Activated CD4-positive, alpha-beta T cell treated with anti-CD3 and anti-CD28 coated beads for 1 hour (primary cell): ENCODE measurements around the gene NOS3.

ENCODE experiments used
- DNase-seq: peaks from one replicate; pipeline ENCODE4 v3.0.0-alpha.2; 2020

NOS3 gene

GRCh38 chr7:150990416-150991186 lies at the start of gene NOS3:
Gene NOS3 (plus strand): TSS chr7:150991017. CDS start chr7:150993804, 2,787 bp downstream.
- DNase-seq: no peak

- DNase-seq: no peak
Measured at GRCh38 chr7:150941351-150942000, 49.3 kb upstream of the NOS3 start.

- DNase-seq: no peak
Measured at GRCh38 chr7:150942001-150942590, 48.7 kb upstream of the NOS3 start.

DNA sequence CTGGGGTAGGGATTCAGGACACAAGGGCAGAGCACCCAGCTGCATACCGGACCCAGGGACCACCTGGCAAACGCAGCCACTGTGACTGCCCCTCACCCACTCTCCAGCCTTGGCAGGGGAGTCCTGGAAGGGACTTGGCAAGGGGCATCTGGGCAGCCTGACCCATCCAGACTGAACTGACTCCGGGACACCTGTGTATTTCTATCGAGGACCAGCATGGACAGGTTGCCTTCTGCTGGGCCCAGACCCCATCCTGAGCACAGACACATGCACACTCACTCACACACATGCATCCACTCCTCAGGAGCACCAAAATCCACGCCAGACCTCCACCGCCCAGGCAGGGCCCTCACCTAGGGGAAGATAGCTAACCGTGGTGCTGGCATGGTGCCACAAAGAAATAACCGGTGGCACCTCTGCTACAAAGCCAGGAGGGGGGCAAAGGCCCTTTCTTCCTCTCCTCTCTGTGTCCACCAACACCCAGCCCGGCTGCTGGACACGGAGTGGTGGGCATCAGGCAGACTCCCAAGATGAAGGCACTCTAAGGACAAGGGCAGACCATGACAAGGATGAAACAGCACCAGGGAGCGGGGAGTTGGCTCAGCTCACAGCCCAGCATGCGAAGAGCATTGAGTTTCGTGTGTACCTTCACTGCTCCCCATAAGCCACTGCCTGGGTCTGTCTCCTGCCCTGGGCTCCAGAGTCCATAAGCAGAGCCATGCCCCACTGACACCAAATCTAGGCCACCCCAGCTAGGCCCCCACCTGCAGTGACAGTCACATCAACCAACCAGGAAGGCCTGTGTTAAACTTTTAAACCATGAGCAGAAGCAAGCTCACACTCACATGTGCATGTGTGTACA lies 48.0 kb upstream of the NOS3 start:
- no peak for DNase-seq

DNA sequence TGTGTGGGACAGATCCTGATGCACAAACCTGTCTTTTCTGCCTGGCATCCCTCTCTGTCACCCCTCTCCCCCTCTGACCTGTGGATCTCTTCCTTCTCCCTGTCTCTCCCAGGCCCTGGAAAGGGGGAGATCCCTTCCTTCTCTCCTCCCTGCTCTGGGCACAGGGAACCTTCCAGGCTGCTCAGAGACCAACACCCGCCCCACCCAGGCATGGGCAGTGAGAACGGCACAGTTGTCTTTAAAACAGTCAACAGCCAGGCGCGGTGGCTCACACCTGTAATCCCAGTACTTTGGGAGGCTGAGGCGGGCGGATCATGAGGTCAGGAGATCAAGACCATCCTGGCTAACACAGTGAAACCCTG lies 47.4 kb upstream of the NOS3 start:
- DNase-seq: no peak

DNA sequence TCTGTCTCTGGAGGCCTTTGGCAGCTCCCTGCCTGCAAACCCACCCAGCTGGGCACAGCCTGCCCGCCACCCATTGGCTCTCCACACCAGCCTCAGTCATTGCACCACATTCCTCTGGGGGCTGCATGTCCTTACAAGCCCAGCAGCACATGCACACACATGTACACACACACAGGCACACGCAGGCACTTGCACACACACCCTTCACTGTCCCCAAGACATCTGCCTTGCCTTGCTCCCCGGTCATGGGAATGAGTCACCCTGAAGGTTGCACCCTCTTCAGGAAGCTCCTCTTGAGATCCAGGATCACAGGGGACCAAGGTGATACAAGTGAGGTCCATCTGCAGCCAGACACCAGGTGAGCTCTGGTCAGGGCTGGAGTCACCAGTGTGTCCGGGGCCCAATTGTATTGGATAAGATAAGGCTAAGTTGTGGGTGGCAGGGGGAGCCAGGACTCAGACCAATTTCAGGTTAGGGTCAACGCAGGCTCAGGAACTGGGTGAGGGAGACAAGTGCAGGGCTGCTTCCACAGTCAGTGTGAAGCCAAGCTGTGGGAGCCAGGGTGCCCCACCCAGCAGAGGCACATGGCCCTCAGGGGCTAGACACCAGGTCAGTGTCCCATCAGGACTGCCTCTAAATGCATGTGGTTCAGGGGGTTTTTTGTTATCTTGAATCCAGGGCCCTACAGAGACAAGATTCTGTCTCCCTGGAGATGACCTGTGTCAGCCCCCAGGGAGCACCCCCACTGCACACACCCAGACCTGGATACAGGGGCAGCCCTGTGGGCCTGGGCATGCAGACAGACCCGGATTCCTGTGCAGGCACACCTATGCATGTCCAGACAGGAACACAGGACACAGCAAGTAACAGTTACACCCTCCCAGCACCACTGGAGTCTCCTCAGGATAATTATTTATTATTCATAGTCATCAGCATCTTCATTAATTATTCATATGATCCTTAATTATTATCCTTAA lies 46.5 kb upstream of the NOS3 start:
- no peak for DNase-seq

GRCh38 chr7:150945171-150945852 lies 45.5 kb upstream of the NOS3 start:
- DNase-seq: no peak

- no peak for DNase-seq
Measured at GRCh38 chr7:150945853-150946420, 44.9 kb upstream of the NOS3 start.

GRCh38 chr7:150946421-150947240 lies 44.2 kb upstream of the NOS3 start:
- DNase-seq: no peak

- no peak for DNase-seq
Measured at GRCh38 chr7:150947241-150947745, 43.5 kb upstream of the NOS3 start.

- no peak for DNase-seq
Measured at GRCh38 chr7:150947761-150948651, 42.8 kb upstream of the NOS3 start.

- no peak for DNase-seq
Measured at GRCh38 chr7:150948791-150949251, 42.0 kb upstream of the NOS3 start.

DNA sequence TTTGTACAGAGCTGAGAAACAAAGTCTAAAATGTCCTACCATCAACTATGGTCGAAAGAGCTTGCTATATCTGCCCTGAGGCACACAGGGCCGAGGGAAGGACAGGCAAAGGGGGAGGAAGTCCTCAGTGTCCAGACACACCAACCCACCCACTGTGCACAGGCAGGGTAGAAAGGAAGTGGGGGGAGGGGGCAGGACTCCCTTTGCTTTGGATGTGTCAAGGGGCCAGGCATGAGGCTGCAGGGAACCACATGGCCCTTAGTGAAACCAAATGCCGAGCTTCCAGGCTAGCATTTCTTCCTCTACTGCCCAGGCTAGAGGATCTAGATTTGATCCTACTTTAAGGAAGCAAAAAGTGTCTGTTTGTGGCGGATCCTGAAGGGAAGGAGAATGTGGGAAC lies 41.3 kb upstream of the NOS3 start:
- no peak for DNase-seq

DNA sequence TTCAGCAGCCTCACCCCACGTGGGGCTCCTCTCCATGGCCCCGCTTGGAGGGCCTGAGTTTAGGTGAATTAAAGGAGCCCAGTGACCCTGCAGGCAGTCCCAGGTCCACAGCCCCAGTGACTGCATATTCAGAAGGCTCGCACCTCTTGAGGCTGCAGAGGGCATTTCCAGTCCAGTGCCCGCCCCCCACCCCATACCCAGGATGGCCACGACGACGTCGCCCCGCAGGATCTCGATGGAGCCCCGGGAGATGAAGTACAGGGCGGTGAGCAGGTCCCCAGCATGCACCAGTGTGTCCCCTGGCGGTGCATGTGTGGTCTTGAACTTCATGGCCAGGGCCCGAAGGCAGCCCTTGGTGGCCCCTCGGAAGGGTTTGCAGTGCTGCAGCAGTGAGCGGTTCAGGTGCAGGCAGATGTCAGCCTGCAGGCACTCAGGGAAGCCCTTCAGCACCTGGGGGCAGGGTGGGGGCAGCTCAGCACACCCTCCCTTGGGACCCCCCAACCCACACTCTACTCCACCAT lies 40.8 kb upstream of the NOS3 start:
- no peak for DNase-seq

DNA sequence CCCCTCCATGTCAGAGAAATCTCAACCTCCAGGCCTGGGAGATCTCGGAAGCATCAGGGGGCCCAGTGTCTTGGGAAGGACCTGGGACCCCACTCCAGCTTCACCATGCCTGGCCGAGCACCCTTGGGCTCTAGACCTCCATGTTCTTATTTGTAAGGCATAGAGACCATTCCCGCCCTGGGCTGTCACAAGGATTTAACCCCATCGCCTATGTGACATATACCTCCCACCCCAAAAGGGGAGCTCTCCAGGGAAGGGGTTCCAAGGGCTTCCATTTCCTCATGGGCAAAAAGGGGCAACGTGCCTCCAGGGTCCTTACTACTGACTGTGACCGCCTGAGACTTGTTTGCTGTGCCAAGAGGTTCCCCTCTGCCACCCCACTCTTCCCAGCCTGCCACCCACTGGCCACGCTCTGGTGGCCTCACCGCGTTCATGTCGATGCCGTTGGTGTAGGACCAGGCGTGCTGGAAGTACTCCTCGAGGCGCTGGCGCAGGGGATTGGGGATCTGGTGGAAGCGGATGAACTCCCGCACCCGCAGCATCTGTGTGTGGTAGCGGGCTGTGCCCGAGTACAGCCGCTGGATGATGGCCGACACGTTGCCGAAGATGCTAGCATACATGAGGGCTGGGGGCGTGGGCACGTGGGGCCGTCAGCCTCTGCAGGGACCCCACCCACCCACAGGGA lies 40.2 kb upstream of the NOS3 start:
- no peak for DNase-seq

DNA sequence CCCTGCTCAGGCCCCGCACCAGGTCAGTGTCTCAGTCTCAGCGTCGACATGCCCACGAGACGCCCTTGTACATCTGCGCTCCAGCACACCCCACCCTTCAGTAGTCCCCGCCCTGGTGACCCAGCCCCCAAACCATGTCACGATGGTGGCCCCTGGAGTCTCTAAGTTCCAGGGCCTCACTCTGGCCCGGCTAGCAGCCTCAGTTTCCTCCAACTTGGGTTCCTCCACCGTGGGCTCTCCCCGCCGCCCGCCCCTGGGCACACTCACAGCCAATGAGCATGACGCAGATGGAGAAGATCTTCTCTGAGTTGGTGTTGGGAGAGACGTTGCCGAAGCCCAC lies 39.7 kb upstream of the NOS3 start:
- DNase-seq: no peak

- DNase-seq: no peak
Measured at GRCh38 chr7:150951521-150951920, 39.3 kb upstream of the NOS3 start.
